Tongue (tissue), 2 donors: Measurements from ENCODE around the gene FAM32A. TPM values are rescaled to one million over a fixed set of nuclear protein-coding genes. Genes with fewer than 3 reads are reported as not detected.

Experiments used
- DNase-seq: peaks from one replicate; pipeline ENCODE4 v3.0.0-alpha.2; 2015
- total RNA-seq: library from RNA; depleted of rRNA; stranded (reverse); fragments of >200 nt; gene quantifications from one replicate; pipeline ENCODE4 v1.2.3, GENCODE V29; 2014

The FAM32A gene
- 73.4 TPM for total RNA-seq

DNA sequence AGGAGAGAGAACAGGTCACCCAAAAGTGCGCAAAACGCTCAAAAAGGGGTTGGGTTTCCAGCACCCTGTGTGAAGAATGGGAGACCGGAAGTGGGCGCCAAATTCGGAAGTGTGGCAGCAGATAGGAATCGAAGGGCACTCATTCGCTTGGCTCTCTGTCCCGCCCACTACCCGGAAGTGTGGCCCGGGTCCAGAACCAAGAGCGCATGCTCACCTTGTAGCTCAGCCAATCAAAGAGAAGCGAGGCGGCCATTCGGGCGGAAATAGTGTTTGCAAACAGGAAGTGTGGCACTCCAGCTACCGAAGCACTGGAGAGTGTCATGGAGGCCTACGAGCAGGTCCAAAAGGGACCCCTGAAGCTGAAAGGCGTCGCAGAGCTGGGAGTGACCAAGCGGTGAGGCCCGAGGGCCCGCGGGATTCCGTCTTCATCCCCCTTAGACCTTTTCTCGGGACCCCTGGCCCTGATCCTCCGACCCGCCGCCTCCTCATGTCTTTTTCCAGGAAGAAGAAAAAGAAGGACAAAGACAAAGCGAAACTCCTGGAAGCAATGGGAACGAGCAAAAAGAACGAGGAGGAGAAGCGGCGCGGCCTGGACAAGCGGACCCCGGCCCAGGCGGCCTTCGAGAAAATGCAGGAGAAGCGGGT lies at the start of gene FAM32A:
TSS of gene FAM32A (plus strand) at position 288 of the 645 bp plus-strand sequence. CDS start at position 321, 33 bp downstream.
- peak; percentile 100 for DNase-seq

DNA sequence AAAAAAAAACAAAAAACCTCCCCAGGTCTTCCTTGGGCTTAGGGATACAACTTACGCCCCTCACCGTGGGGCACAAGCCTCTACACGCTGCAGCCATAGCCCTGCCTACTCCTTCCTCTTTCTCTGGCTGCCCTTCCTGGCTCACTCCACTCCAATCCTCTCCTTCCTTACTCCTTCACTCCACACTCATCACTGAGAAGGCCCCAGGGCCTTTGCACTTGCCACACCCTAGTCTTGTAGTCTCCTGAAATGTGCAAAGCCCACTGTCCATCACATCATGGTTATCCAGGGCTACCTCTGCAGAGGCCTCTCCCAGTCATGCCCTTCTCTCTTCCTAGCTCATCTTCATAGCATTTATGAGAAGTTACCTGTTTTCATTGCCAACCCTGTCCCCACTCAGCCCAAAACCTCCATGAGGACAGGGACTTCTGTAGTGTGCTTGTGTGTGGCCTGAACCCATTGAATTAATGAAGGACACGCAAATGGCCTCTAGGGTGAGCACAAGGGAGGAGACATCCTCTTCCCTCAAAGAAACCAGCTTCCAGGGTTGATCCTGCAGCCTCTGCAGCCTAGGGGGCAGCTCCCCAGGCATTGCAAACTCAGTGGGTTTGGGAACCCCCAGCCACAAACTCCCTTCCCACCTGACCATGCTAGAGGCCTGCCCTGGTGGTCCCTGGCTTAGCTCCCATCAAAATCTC lies 49.6 kb upstream of the FAM32A start:
- DNase-seq = no peak

DNA sequence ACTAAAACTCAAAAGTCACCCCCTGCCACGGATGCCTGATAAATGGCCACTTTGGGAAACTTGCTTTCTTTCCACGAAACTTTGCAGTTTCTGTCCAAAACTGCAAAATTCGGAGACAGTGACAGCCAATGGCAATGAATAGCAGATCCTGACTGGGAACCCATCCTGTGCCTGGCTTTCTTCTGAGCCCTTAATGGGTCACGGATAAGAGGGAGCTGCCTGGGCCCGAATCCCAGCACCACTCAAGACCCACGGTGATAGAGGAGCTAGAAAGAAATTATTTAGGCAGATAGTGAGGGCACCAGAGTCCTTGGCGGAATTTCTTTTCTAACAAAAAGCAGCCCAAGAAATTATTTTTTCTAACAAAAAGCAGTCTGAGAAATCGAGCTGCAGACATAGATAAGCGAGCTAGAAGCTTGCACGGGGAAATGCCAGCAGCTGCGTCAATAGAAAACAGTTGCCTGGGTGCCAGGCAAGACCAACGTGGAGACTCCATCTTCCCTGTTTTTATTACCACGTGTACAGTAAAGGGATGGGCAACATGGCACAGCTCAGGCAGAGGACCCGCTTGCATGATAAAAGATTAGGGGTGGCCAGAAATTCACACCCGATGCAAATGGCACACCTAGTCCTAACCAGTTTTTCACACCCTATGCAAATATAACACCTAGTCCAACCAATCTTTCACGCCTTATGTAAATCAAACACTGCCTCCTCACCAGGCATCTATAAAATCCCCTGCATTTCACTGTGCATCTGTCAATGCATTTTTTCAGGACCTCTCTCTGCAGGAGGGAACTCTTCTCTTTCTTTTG lies 48.8 kb upstream of the FAM32A start:
- no peak for DNase-seq

GRCh38 chr19:16139752-16140151 lies 45.5 kb upstream of the FAM32A start:
- DNase-seq = no peak

DNA sequence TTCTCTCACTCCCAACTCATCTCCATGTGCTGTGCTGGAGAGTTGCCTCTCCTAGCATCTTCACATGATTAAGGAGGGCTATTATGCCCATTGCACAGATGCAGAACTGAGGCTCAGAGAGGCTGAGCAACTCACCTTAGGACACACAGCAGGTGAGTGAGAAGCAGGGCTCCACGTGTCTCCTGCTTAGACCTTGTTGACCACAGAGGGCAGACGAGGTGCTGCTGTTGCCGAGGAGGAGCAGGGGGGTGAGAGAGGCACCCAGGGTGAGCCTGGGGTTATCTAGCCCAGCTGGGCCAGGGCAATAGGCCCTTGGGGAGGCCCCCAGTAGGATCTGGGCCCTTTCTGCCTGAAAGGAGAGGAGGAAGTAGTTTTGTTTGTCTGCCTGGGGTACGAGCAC lies 44.2 kb upstream of the FAM32A start:
- no peak for DNase-seq

DNA sequence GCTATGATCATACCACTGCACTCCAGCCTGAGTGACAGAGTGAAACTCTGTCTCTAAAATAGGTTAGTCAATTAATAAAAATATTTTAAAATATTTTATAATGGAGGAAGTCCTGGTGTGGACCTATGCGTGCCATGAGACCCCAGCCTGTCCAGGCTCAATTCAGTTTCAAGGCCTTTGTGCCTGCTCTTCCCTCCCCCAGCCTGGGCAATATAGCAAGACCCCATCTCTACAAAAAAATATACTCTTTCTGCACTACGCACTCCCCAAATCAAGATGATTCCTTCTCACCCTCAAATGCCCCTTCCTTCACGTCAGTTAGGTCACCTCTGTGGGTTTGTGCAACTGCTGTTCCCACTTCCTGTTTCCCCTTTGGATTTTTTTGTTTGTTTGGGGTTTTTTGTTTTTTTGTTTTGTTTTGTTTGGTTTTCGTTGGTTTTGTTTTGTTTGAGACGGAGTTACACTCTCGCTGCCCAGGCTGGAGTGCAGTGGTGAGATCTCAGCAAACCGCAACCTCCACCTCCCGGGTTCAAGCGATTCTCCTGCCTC lies 43.1 kb upstream of the FAM32A start:
- DNase-seq = no peak

DNA sequence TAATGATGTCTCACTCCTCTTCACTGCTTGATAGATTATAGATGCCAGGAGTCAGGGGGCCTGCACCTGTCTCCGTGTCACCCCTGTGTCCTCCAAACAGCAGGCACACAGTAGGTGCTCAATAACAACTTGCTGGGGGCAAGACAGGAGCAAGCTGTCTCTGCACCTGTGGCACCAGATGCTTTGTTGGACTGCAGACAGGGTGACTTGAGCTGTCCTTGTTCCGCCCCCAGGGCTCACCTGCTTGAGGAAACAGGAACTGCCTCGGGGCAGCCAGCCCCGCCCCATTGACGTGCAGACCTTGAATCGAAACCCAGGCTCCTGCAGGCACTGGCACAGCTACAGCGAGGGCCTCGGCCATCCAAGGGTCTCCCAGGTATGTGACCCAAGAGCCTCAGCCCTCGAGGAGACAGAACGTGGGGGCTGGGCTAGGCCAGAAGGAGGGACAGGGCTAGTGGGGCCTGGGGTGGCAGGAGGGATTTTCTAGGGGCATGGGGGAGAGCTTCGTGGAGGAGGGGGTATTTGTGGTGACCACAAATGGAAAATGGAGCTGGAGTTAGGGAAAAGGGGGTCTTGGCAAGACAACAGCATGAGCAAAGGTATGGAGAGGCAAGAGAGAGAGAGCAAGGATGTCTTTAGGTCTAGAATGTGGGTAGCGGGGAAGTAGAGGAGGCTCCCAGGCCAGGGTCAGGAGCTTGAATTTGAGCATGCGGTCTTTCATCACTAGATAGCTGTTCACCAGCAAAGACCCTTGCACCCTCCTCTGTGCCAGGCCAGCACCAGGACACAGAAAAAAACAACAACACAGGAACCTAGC lies 41.6 kb upstream of the FAM32A start, which contains the start of gene HSH2D:
TSS of gene HSH2D (plus strand) at position 287 of the 817 bp plus-strand sequence. CDS start 5,066 bp downstream, outside the sequence.
- DNase-seq = no peak

DNA sequence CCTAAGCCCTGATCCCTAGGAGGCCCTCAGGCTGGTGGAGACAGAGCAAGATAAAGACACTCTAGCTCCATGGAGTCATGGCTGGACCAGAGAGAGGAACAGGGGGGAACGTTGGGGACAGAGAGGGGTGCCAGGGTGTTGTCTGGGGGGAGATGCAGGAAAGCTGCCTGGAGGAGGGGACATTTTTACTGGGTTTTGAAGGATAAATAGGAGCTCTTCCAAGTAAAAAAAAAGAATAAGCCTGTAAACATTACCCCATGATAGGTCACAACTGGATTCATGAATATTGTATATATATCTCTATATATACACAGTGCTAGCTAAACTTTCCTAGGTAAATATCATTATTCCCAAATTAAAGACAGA lies 41.0 kb upstream of the FAM32A start:
- no peak for DNase-seq

DNA sequence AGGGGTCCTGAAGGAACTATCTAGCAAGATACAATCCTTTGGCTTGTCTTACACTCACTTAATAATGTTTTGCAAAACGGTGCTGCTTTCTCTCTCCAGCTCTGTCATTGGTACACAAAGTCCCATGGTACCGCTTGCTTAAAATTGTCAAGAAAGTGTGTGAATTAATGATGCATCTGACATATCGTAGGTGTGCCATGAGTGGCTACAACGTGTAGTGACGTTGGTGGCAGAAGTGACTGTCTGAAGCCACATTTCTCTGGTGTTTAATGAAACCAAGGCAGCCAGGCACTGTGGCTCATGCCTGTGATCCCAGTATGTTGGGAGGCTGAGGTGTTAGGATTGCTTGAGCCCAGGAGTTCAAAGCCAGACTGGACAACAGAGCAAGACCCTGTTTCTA lies 39.1 kb upstream of the FAM32A start:
- no peak for DNase-seq

DNA sequence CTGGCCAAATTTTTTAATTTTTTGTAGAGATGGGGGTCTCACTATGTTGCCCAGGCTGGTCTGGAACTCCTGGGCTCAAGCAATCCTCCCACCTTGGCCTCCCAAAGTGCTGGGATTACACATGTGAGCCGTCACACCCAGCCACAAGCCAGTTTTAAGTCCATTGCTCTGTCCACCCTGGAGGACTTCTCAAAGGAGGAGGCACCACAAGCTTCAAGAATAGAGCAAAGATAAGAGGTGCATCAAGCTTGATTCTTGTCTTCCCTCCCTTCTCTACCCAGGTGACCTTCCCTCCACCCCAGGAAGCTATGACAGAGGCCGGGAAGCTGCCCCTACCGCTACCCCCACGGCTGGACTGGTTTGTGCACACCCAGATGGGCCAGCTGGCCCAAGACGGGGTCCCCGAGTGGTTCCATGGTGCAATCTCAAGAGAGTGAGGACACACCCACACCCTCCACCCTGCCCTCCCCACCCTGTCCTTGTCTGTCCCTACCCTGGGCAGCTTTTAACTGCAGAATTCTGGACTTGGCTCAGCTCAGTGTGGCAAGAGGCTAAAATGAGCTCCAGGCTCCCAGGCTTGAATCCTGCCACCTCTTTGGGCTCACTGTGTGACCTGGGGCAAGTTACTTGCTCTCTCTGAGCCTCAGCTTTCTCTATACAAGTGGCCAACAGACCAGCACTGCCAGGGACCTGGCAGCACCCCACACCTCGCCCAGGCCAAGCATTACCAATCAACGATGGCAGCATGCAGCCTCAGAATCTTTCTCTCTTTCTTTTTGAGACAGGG lies 36.6 kb upstream of the FAM32A start:
- no peak for DNase-seq

DNA sequence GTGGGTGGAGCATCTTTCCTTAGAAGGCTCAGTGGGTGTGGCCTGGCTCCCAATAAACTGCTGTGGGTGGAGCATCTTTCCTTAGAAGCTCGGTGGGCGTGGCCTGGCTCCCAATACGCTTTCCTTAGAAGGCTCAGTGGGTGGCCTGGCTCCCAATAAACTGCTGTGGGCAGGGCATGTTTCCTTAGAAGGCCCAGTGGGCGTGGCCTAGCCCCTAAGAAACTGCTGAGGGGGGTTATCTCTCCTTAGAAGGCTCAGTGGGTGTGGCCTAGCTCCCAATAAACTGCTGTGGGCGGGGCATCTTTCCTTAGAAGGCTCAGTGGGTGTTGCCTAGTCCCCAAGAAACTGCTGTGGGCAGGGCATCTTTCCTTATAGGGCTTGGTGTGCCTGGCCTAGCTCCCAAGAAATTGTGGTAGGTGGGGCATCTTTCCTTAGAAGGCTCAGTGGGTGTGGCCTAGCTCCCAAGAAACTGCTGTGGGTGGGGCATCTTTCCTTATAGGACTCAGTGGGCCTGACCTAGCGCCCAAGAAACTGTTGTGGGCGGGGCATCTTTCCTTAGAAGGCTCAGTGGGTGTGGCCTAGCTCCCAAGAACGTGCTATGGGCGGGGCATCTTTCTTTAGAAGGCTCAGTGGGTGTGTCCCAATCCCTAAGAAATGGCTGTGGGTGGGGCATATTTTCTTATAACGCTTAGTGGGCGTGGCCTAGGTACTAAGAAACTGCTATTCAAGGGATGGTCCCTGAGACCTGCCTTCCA lies 31.5 kb upstream of the FAM32A start:
- no peak for DNase-seq

DNA sequence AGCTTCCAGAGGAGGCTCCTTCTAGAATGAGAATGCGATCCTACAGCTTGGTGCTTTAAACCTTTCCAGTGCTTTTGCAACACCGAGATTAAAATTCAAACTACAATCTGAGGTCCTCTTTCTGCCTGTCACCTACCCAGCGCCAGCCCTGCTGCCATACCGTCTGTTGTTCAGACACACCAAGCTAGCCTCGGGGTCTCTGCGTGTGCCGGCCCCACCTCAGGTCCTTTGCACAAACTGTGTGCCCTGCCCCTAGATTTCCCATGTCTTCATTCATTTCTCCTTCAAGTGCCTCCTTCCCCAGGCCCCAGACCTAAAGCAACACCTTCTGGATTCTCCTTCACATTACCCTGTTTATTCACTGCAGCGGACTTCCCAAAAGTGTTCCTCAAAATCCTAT lies 30.7 kb upstream of the FAM32A start:
- DNase-seq = no peak

DNA sequence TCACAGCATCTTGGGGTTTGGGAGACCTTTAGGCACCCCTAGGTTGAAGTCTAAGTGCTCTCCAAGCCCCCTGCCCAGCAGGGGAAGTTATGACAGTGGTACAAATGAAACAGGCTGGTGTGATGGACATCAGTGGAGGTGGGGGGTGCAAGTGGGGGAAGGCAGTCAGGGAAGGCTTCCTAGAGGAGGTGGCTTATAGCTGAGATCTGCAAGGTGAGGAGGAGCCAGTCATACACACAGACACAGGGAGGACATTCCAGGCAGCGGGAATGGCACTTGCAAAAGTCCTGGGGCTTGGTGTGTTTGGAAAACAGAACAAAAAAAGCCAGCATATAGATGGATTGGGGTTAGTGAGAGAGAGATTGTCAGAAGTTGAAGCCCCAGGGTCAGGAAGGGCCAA lies 30.1 kb upstream of the FAM32A start:
- no peak for DNase-seq

GRCh38 chr19:16156904-16157303 lies 28.3 kb upstream of the FAM32A start:
- DNase-seq = no peak

DNA sequence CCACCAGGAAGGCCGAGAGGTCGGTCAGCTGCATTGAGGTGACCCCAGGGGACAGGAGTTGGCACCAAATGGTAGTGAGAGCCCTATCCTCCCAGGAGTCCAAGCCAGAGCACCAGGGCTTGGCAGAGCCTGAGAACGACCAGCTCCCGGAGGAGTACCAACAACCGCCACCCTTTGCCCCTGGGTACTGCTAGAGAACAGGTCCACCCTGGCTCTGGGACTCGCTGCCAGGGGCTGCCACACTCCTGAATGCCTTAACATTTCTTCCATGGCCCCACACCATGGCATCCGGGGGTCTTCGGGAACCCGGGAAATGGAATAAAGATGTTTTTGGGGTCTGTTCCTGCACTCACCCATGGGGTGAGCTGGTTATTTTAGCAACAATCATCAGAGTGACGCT lies 27.6 kb upstream of the FAM32A start:
- no peak for DNase-seq

DNA sequence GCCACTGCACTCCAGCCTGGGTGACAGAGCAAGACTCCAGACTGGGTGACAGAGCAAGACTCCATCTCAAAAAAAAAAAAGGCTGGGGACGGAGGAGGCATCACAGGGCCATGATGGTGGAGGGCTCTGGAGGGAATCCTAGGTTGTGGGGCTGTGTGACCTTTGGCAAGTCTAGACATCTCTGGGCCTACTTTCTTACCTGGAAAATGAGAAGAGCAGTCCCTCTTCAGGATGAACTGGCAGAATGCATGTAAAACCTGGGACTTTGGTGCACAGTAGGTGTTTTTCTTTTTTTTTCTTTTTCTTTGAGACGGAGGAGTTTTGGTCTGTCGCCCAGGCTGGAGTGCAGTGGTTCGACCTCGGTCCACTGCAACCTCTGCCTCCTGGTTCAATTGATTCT lies 25.6 kb upstream of the FAM32A start:
- no peak for DNase-seq

GRCh38 chr19:16160445-16160942 lies 24.7 kb upstream of the FAM32A start:
- DNase-seq = no peak

DNA sequence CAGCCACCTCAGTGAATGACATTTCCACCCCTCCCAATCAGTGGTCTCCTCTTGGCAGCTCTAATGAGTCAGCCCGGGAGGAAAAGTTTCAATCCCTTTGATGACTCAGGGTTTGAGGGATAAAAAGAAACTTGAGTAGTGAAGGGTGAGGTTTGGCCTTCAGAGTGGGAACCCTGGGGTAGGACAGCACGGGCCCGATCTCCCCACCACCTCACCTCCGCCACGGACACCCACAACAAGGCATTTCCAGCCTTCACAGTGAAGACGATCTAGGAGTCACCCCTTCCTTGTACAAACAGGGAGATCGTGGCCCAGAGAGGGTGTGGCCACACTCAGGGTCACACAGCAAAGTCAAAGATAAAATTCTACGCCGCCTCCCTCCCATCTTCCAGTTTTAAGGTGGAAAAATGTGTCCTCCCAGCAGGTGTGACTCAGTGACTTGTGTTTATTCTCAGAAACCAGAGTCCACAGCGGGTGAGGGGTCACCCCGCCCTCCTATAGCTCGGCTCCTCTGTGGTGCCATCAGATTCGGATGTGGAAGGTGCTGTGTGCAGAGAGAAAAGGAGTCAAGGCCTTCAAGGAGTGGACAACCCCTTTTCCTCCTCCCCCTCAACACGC lies 24.2 kb upstream of the FAM32A start:
- no peak for DNase-seq

GRCh38 chr19:16161840-16162239 lies 23.4 kb upstream of the FAM32A start:
- no peak for DNase-seq
